Aorta (tissue), 5 donors: ENCODE results near the gene ARHGAP4. TPM values are rescaled to one million over a fixed set of nuclear protein-coding genes. Genes with fewer than 3 reads are reported as not detected.
A peak's percentile ranks its signal among the peaks of the same experiment; 100 is the strongest.

Experiments used
- ATAC-seq: fragments of 200-7000 bp; cut with Tn5 transposase; one replicate; pipeline ENCODE4 v1.9.1; 2022; ENCODE audit warnings: moderate library complexity; ENCODE audit not compliant: low FRiP score
- DNase-seq, 2 donors: peaks; one replicate each; pipeline ENCODE4 v3.0.0-alpha.2; 2020
- H3K27ac ChIP-seq, 2 donors: one replicate each; pipeline ENCODE4 v1.5.1; 2013; ENCODE audit warnings: low read length in 2 of 2, mild to moderate bottlenecking in 2 of 2, moderate library complexity in 2 of 2, control low read depth in 1 of 2, inconsistent platforms in 1 of 2, low read depth in 1 of 2
- H3K27me3 ChIP-seq, 2 donors: one replicate each; pipeline ENCODE4 v1.6.1; 2013; ENCODE audit warnings: control low read depth in 1 of 2, low read length in 1 of 2, mild to moderate bottlenecking in 1 of 2, moderate library complexity in 1 of 2; ENCODE audit not compliant: insufficient read depth in 2 of 2, control insufficient read depth in 1 of 2
- H3K36me3 ChIP-seq, 2 donors: one replicate each; pipeline ENCODE4 v1.6.1; 2013; ENCODE audit warnings: control low read depth in 1 of 2, low read length in 1 of 2, mild to moderate bottlenecking in 1 of 2; ENCODE audit not compliant: insufficient read depth in 2 of 2, control insufficient read depth in 1 of 2
- H3K4me1 ChIP-seq, 2 donors: one replicate each; pipeline ENCODE4 v1.6.1; 2013; ENCODE audit warnings: low read length in 2 of 2, control low read depth in 1 of 2, mild to moderate bottlenecking in 1 of 2, moderate library complexity in 1 of 2; ENCODE audit not compliant: insufficient read depth in 2 of 2, control insufficient read depth in 1 of 2
- H3K4me3 ChIP-seq, 2 donors: one replicate each; pipeline ENCODE4 v1.5.1; 2013; ENCODE audit warnings: low read length in 2 of 2, control low read depth in 1 of 2, mild to moderate bottlenecking in 1 of 2
- H3K9me3 ChIP-seq: one replicate; pipeline ENCODE4 v1.6.1; 2013; ENCODE audit warnings: mild to moderate bottlenecking, low read length; ENCODE audit not compliant: control insufficient read depth
- WGBS, 2 donors: extraction: QIAGEN DNeasy Blood & Tissue Kit; methylation state at CpG; one replicate each; pipeline ENCODE4 v1.1.7; 2013; 5-methylcytosine and 5-hydroxymethylcytosine counted together
- intact Hi-C, 2 donors: fragments of 100-400 bp; cut with DNase I; formaldehyde crosslinking; loops; one replicate each; pipeline versions ENCODE4 v1.14.2 to v1.15.0; 2022
- polyA plus RNA-seq, 2 donors: library from polyadenylated mRNA; stranded (reverse); fragments of 200-250 nt; gene quantifications; one replicate each; pipeline ENCODE4 v1.2.3, GENCODE V29; 2013
- total RNA-seq, 2 donors: library from RNA; stranded (reverse); fragmentation: NEBNext Ultra II Directional; extraction: Animal tissue kit (Norgen Biotek cat#: 25700); gene quantifications; one replicate each; pipeline ENCODE4 v1.2.1, GENCODE V29; 2021
- donor health status: healthy with polysubstance abuse.
- donor health status: Bipolar disorder and iron deficiency.
- donor health status: DM: no; HTN: no; CAD: no.
- donor health status: DM: no; HTN: no; CAD: no.
- donor health status: DM: yes; HTN: yes; CAD: no.

ARHGAP4 gene
- total and polyA plus RNA-seq, 4 donors = 13.5 to 81.3 (median 34.0) TPM

GRCh38 chrX:153880440-153880815 is 45.6 kb downstream of the ARHGAP4 start:
- 7 to 24% methylated on average over 6 of the region's 6 CpGs for WGBS, 2 donors

GRCh38 chrX:153879741-153880439 is 46.2 kb downstream of the ARHGAP4 start:
- Histone ChIP-seq H3K9me3 (no peaks in the 10 kb centered on the region), H3K4me3 (no peak overlapping the region), H3K36me3 (no peaks in the 10 kb centered on the region), H3K4me1 (no peaks in the 10 kb centered on the region), H3K27me3 (peaks cover 0 to 2% of the 10 kb centered on the region in 2 donors), H3K27ac (no peak overlapping the region)
- DNase-seq (no peak), ATAC-seq (no peak)
- intact Hi-C loops = no loop called here
- WGBS, 2 donors = 43 to 56% methylated on average over 12 of the region's 12 CpGs

More at GRCh38 chrX:153880440-153880815, 45.6 kb downstream of the ARHGAP4 start:
- peaks cover 0 to 2% of the 10 kb centered on the region in 2 donors for H3K27me3 ChIP-seq
- no peaks in the 10 kb centered on the region for H3K9me3 ChIP-seq
- H3K36me3 ChIP-seq = no peaks in the 10 kb centered on the region
- intact Hi-C loops = no loop called here
- no peak overlapping the region for H3K4me3 ChIP-seq
- no peak for DNase-seq
- H3K27ac ChIP-seq = no peak overlapping the region
- H3K4me1 ChIP-seq = no peaks in the 10 kb centered on the region
- ATAC-seq = no peak

GRCh38 chrX:153878969-153879653 is 47.0 kb downstream of the ARHGAP4 start:
- no peaks in the 10 kb centered on the region for H3K4me1 ChIP-seq
- 2 to 10% methylated on average over 27 to 28 of the region's 28 CpGs for WGBS, 2 donors
- no peak overlapping the region for H3K27ac ChIP-seq
- no peaks in the 10 kb centered on the region for H3K9me3 ChIP-seq
- intact Hi-C loops = no loop called here
- ATAC-seq (no peak), DNase-seq (no peak)
- H3K36me3 ChIP-seq = no peaks in the 10 kb centered on the region
- peaks cover 0 to 2% of the 10 kb centered on the region in 2 donors for H3K27me3 ChIP-seq
- H3K4me3 ChIP-seq = no peak overlapping the region

GRCh38 chrX:153878345-153878744 is 47.7 kb downstream of the ARHGAP4 start:
- intact Hi-C loops = no loop called here
- H3K4me3 ChIP-seq = no peak overlapping the region
- H3K27me3 ChIP-seq = peaks cover 0 to 2% of the 10 kb centered on the region in 2 donors
- H3K4me1 ChIP-seq = no peaks in the 10 kb centered on the region
- ATAC-seq = no peak
- H3K9me3 ChIP-seq = no peaks in the 10 kb centered on the region
- WGBS, 2 donors = 32 to 46% methylated on average over 5 of the region's 5 CpGs
- DNase-seq = no peak
- no peaks in the 10 kb centered on the region for H3K36me3 ChIP-seq
- no peak overlapping the region for H3K27ac ChIP-seq

GRCh38 chrX:153877571-153878261 is 48.3 kb downstream of the ARHGAP4 start:
- Histone ChIP-seq H3K9me3 (no peaks in the 10 kb centered on the region), H3K27me3 (peaks cover 0 to 2% of the 10 kb centered on the region in 2 donors), H3K36me3 (no peaks in the 10 kb centered on the region), H3K4me3 (no peak overlapping the region), H3K4me1 (no peaks in the 10 kb centered on the region), H3K27ac (no peak overlapping the region)
- ATAC-seq = no peak
- DNase-seq = no peak
- WGBS, 2 donors = 74 to 79% methylated on average over 8 of the region's 8 CpGs
- intact Hi-C loops = no loop called here

GRCh38 chrX:153876112-153876491 is 50.0 kb downstream of the ARHGAP4 start:
- Histone ChIP-seq H3K9me3 (no peaks in the 10 kb centered on the region), H3K27me3 (peaks cover 0 to 2% of the 10 kb centered on the region in 2 donors)
- intact Hi-C loops = no loop called here

GRCh38 chrX:153875391-153876111 is 50.5 kb downstream of the ARHGAP4 start:
- DNase-seq (peak in 1 of 2 donors; percentile 88), ATAC-seq (peak; percentile 84)
- peaks cover 0 to 2% of the 10 kb centered on the region in 2 donors for H3K27me3 ChIP-seq

More at GRCh38 chrX:153876112-153876491, 50.0 kb downstream of the ARHGAP4 start:
- no peaks in the 10 kb centered on the region for H3K36me3 ChIP-seq
- no peaks in the 10 kb centered on the region for H3K4me1 ChIP-seq
- ATAC-seq (no peak), DNase-seq (no peak)
- 56 to 63% methylated on average over 3 of the region's 3 CpGs for WGBS, 2 donors
- no peak overlapping the region for H3K27ac ChIP-seq
- no peak overlapping the region for H3K4me3 ChIP-seq

GRCh38 chrX:153874366-153875125 is 51.5 kb downstream of the ARHGAP4 start:
- H3K4me1 ChIP-seq = no peaks in the 10 kb centered on the region
- DNase-seq = no peak
- no peaks in the 10 kb centered on the region for H3K36me3 ChIP-seq
- no peak overlapping the region for H3K27ac ChIP-seq
- 77 to 79% methylated on average over 13 of the region's 13 CpGs for WGBS, 2 donors
- peaks cover 0 to 2% of the 10 kb centered on the region in 2 donors for H3K27me3 ChIP-seq
- H3K9me3 ChIP-seq = no peaks in the 10 kb centered on the region
- intact Hi-C loops = no loop called here
- ATAC-seq = no peak
- H3K4me3 ChIP-seq = no peak overlapping the region

More at GRCh38 chrX:153875391-153876111, 50.5 kb downstream of the ARHGAP4 start:
- intact Hi-C loops = no loop called here
- Histone ChIP-seq H3K9me3 (no peaks in the 10 kb centered on the region), H3K36me3 (no peaks in the 10 kb centered on the region), H3K27ac (no peak overlapping the region), H3K4me3 (no peak overlapping the region), H3K4me1 (no peaks in the 10 kb centered on the region)
- 2 to 10% methylated on average over 39 to 42 of the region's 42 CpGs for WGBS, 2 donors
